HL-60 (cell line): Measurements from ENCODE around the gene MOGAT3.

Experiments used
- DNase-seq, 2 experiments: peaks; one replicate each; pipeline ENCODE4 v3.0.0-alpha.2; 2010 to 2020; ENCODE audit warnings: low read depth in 1 of 2, low spot score in 1 of 2
- H3K27ac ChIP-seq: fragments of 250-450 bp; sonication (Bioruptor Pico); replicated peaks from 2 replicates; pipeline ENCODE4 v1.5.1; 2020; ENCODE audit warnings: mild to moderate bottlenecking, moderate library complexity
- H3K27me3 ChIP-seq: fragments of 250-450 bp; sonication (Bioruptor Pico); 2 replicates; pipeline ENCODE4 v1.5.1; 2021; ENCODE audit warnings: mild to moderate bottlenecking, moderate library complexity; ENCODE audit not compliant: insufficient read depth, poor library complexity, severe bottlenecking
- H3K4me3 ChIP-seq: replicated peaks from 2 replicates; pipeline ENCODE4 v1.5.1; 2011; ENCODE audit warnings: mild to moderate bottlenecking, control low read depth, low read length; ENCODE audit not compliant: insufficient read depth
- CTCF ChIP-seq: IDR thresholded peaks from one replicate; pipeline ENCODE4 v1.5.1; 2011; ENCODE audit warnings: low read length, control low read depth, inconsistent platforms; ENCODE audit not compliant: insufficient read depth
- GABPA ChIP-seq: IDR thresholded peaks from 2 replicates; pipeline ENCODE4 v1.6.1; 2012; ENCODE audit warnings: low read depth
- POLR2AphosphoS5 ChIP-seq: IDR thresholded peaks from 2 replicates; pipeline ENCODE4 v1.6.1; 2012; ENCODE audit warnings: low read depth
- REST ChIP-seq: IDR thresholded peaks from 2 replicates; pipeline ENCODE4 v1.6.1; 2012; ENCODE audit warnings: low read depth; ENCODE audit not compliant: insufficient replicate concordance
- SPI1 ChIP-seq: IDR thresholded peaks from 2 replicates; pipeline ENCODE4 v1.6.1; 2012; ENCODE audit warnings: low read depth, mild to moderate bottlenecking, borderline replicate concordance

The MOGAT3 gene

GRCh38 chr7:101217388-101218235 is 16.8 kb upstream of the MOGAT3 start, which contains the start of the genes PLOD3 and ZNHIT1:
TSS of gene PLOD3 (minus strand) at chr7:101217581. CDS start at chr7:101217274, 307 bp downstream.
TSS of gene ZNHIT1 (plus strand) at chr7:101218165. CDS start at chr7:101218196, 31 bp downstream.
- peak; percentile 92 to 96 for DNase-seq
- peak; percentile 85 for TF ChIP-seq GABPA
- TF ChIP-seq SPI1: 0 out of 2 replicates have a peak, but pooled peaks have one; percentile 15
- peak; percentile 31; the same call in 1 of the 2 replicates for TF ChIP-seq POLR2AphosphoS5
- TF ChIP-seq REST: no peak
- no peaks in the 10 kb centered on the region for H3K27me3 ChIP-seq
- peak within 1 kb of the TSS; percentile 94 for H3K4me3 ChIP-seq
- peak within 1 kb of the TSS; percentile 79 for H3K27ac ChIP-seq

GRCh38 chr7:101216860-101217387 is 16.1 kb upstream of the MOGAT3 start:
- DNase-seq: peak in 1 of 2 experiments; percentile 48
- Histone ChIP-seq H3K27me3 (no peaks in the 10 kb centered on the region), H3K27ac (peak overlapping the region; percentile 79), H3K4me3 (peak overlapping the region; percentile 94)
- TF ChIP-seq REST (no peak), GABPA (no peak), POLR2AphosphoS5 (no peak), SPI1 (no peak), CTCF (no peak)

- TF ChIP-seq SPI1 (no peak; the same call in 1 of the 2 replicates), REST (no peak)
- no peaks in the 10 kb centered on the region for H3K27me3 ChIP-seq
- DNase-seq: peak in 1 of 2 experiments; percentile 45
- peak overlapping the region; percentile 94 for H3K4me3 ChIP-seq
- peak overlapping the region; percentile 79 for H3K27ac ChIP-seq
Observed at GRCh38 chr7:101216001-101216859, 15.4 kb upstream of the MOGAT3 start.
